ENCODE measurements around the gene KRT34. TPM values are rescaled to one million over a fixed set of nuclear protein-coding genes. Genes with fewer than 3 reads are reported as not detected.
"Not testable (repeated sequence)": the region's sequence is repeated elsewhere in the genome, so short reads cannot be mapped to it uniquely, and the experiment has no call there.

Gene KRT34
- total RNA-seq, 1 donor from 2014 or later: not detected

DNA sequence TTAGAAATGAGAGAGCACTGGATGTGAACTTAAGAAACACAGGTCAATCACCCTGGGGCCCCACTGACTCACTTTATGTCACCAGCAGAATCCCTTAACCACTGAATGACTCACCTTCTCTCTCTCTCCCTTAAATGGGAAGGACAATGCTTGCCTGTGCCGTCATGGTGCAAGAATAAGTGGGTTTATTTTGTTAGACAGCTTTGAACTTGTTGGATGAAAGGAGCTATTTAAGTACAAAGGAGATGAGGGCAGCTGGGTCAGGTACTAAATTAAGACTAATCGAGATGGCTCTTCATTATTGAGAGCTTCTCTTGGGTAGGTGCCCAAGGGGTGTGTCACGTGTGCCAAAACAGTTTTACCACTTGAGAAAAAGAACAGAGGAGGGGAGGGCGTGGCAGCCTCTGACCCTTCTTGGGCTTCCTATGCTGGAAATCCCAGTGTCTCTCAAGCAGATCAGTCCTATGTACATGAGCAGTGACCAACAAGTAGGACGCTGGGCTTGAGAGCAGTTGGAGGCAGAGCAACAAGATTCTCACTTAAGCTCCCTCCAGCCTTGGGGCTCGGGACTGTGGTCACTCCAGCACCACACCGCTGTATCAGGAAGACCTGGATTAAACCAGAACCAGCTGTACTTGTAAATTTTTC, 22.0 kb upstream of the KRT34 start:
- peak; percentile 46 for DNase-seq (ENCODE audit: low spot score)

DNA sequence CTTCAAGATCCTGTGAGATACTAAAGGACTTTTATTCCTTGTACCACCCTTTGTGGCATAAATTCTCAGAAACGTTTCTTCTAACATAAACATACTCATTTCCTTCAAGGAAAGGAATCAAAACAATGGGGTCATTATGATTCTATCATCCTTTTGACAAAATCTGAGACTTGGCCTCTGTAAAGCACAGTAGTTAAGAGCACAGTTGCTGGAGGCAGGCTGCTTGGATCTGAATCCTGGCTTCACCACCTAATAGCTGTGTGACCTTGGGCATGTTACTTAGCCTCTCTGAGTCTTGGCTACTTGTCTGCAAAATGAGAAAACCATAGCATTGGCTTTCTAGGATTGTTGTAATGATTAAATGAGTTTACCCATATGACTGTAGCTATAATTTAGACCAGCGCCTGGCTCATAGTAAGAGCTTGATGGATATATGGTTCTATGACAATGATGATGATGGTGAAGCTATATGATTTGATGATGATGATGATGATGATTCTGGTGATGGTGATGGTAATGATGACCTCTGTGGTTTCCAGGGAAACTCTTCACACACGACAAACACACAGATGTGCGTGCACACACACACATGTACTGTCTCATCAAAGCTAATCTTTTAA, 21.4 kb upstream of the KRT34 start:
- no peak for DNase-seq (ENCODE audit: low spot score)

GRCh38 chr17:41402161-41402560, 20.1 kb upstream of the KRT34 start:
- DNase-seq (ENCODE audit: low spot score): no peak

- DNase-seq (ENCODE audit: low spot score): no peak
Measured at GRCh38 chr17:41396996-41397660, 15.0 kb upstream of the KRT34 start, which contains the start of gene KRT31. TSS of gene KRT31 (minus strand) at chr17:41397608. CDS start at chr17:41397539, 69 bp downstream.

DNA sequence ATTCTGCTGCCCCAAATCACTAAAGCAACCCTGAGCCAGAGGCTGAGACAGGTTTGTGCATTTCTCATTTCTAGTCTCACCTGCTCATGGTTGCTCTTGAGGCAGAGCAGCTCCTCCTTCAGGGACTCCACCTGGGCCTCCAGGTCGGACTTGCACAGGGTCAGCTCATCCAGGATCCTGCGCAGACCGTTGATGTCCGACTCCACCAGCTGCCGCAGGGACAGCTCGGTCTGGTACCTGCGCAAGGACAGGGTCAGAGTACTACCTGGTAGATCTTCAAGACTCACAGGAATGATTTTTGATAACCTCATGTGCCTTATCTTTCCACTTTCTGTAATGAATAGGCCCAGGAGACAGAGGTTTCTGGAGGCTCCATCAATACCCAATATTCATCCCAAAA, 14.2 kb upstream of the KRT34 start:
- no peak for DNase-seq (ENCODE audit: low spot score)

DNA sequence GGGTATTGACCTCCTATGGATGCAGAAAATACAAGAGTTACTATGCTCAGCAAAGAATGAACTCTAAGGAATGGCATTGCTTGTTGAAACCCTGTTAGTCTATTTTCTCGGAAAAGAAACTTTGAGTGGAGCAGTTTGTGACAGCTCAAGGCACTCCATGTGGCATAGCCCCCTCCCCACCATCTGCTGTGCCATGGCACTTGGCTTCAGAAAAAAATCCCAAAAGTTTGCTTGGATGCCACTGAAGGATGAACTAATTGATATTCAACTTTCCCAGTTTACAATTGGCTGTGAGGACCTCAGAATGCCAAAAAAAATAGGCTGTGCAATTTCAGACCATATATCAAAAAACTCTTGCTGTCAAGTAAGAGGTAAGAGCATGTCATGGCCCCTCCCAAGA, 13.5 kb upstream of the KRT34 start:
- DNase-seq (ENCODE audit: low spot score): no peak

DNA sequence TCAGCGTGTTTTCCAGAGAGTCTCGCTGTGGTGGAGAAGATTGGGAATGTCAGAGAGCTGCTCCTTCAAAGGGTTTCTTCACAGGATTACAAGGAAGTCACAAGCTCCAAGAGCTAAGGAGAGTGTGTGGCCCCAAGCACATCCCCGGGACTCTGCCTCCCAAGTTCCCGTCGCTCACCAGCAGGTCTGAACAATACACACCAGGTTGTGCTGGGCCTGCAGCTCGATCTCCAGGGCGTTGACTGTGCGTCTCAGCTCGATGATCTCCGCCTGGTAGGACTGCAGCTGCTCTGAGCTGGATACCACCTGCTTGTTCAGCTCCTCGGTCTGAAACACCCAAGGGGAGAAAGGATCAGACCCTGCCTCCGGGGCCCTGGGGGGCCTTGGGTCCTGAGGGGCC, 12.9 kb upstream of the KRT34 start:
- not testable (repeated sequence) for DNase-seq (ENCODE audit: low spot score)

DNA sequence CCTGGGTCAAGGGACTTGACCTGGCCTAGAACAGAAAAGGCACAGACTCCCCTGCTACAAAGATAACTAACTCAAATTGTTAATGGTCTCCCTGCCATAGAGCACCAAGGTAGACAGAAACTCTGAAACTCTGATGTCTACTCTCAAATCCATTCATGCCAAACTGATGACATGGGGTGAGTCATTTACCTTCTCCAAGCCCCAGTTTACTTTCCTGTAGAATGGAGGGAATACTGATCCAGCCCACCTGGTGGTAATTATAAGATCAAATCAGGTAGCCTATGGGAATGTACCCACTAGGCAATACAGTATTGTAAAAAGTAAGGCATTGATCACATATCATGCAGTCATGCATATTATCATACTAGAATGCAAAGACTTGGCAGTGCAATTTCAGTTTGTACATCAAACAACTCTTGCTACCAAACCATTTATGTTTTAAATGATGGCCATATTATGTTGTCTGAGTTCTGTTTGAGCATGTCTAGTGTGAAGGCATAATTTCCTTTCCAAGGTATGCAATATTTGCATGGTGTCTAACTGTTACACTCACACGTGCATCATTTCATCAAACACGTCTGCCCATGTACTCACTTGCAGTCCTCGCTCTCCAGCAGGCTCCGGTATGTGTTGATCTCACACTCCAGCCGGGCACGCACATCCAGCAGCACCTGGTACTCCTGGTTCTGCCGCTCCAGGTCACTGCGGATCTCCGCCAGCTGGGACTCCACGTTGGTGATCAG, 12.3 kb upstream of the KRT34 start:
- no peak for DNase-seq (ENCODE audit: low spot score)

DNA sequence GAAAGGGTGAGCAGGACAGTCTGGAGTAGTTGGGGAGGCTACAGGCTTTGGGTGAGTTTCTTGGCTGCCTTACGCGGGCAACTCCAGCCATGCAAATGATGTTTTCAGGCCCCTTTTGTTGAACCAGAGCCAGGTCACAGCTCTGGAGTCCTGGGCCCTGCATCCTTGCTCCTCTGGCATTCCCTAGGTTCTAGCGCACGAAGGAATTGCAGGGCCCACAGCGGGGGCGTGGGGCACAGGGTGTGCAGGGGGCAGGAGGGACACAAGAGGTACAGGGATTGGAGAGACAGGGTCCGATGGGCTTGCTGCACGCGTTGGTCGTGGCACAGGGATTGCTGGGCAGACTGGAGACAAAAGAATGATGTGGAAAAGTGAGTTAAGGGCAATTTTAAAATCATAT, 11.7 kb upstream of the KRT34 start:
- DNase-seq (ENCODE audit: low spot score): no peak

- DNase-seq (ENCODE audit: low spot score): peak; percentile 60
Measured at GRCh38 chr17:41393294-41393693, 11.2 kb upstream of the KRT34 start.

- DNase-seq (ENCODE audit: low spot score): no peak
Measured at GRCh38 chr17:41392278-41392677, 10.2 kb upstream of the KRT34 start.

DNA sequence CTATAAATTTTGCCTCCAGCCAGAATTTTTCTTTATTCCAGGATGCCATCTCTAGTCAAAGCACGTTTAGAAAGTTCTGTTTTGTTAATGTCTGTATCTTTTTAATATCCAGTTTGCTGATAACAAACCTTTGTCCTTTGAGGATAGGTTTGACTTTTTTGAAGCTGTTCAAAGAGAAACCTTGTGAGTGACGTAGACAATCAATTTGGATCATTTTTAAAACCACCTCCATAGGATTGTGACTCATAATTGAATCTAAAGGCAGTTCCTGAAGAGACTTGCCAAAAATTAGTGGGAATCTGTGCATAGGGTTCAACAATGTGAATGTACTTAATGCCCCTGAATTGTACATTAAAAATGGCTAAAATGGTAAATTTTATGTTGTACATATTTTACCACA, 9.4 kb upstream of the KRT34 start:
- no peak for DNase-seq (ENCODE audit: low spot score)

- no peak for DNase-seq (ENCODE audit: low spot score)
Measured at GRCh38 chr17:41390411-41390938, 8.4 kb upstream of the KRT34 start.

DNA sequence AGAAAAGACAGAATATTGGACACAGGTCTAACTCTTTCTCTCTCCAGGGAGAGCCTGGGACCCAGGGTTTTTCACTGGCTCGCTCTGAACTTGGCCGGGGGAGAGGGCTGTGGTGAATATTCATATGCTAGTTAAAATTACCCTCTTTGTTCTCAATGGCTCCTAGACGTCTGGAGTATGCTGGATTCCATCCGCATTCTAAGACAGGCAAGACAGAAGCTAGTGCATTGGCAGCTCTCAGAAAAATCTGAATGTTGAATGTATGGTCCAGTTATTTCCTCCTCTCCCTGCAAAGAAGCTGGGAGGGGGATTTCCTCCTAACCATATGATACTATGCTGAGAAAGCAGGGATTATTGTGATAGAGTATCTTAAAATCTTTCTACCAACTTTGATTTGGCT, 5.6 kb upstream of the KRT34 start:
- DNase-seq (ENCODE audit: low spot score): no peak

DNA sequence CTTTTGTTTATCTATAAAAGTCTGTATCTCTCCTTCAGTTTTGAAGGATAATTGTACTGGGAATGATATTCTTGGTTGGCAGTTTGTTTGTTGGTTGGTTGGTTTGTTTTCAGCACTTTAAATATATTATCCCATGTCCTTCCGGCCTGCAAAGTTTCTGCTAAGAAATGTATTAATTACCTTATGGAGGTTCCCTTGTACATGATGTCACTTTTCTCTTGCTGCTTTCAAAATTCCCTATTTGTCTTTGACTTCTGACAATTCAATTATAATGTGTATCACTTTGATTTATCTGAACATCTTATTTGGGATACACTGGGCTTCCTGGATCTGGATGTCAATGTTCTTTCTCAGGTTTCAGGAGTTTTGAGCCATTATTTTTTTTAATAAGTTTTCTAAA, 4.1 kb upstream of the KRT34 start:
- no peak for DNase-seq (ENCODE audit: low spot score)

- no peak for DNase-seq (ENCODE audit: low spot score)
Measured at GRCh38 chr17:41383690-41384089, 1.6 kb upstream of the KRT34 start.

DNA sequence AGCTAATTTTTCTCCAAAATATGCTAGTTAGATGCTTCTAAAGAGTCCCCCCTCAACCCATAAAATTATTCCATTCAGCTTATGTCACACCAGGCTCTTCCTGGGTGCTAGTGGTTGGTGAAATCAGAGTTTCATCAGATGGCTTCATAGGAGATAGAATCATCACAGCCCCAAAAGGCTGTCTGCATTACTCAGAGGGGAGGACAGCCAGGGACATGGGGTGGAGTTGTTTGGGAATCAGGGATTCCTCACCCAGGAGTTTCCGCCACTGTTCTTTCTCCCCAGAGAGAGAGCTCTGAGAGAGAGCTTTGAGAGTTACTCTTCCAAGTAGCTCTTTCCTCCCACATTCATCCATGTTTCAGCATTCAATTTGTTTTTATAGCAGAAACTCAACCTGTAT, 288 bp upstream of the KRT34 start:
- no peak for DNase-seq (ENCODE audit: low spot score)

DNA sequence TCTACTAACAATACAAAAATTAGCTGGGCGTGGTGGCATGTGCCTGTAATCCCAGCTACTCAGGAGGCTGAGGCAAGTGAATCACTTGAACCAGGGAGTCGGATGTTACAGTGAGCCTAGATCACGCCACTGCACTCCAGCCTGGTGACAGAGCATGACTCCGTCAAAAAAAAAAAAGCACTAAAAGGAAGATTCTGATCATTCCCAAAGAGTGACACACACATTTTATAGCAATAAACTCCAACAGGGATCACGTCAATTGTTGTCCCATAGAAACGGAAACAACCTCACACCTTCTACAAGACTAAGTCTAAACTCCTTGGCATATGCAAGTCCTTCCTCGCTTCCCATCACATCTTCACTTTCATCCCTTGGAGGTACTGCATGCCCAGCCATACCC, 2.0 kb downstream of the KRT34 start:
- DNase-seq (ENCODE audit: low spot score): not testable (repeated sequence)

GRCh38 chr17:41377546-41377945, 4.6 kb downstream of the KRT34 start:
- DNase-seq (ENCODE audit: low spot score): no peak

DNA sequence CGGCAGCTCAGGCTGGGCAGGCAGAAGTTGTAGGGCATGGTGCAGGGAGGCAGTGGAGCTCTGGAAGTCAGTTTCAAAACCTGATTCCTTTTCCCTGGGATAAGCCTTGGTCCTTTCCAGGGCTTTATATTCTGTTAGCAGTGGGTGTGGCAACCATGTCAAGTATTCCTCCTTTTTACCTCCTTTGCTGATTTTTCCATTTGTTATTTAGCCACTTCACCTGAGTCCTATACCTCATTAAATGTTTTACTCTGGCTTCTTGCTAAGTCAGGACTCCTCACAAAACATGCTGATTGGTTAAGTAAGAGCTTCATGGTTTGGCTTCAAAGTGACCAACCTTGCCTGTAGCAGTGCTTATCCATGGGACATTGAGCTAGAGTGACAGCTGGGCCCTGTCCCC, 12.4 kb downstream of the KRT34 start, which contains the start of gene KRT33B:
KRT33B (minus strand) TSS at position 101 of the 400 bp plus-strand sequence; CDS start at position 38, 63 bp downstream.
- no peak for DNase-seq (ENCODE audit: low spot score)

DNA sequence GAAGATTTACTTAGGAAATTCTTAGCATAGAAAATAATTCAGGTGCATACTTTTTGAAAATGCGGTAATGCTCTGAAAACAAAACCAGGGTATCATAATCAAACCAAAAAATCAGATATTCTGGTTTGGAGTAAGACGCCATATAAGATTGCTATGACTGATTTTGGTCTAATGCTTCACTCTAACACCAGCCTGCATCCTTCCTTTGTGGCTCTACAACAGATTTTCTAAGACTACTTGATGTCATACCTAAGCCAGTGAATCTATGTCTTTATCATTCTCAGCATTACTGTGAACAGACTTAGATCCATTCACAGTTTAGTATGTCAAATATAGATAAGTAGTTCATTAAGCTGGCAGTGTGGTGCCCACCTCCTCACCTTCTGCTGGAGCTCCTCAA, 13.1 kb downstream of the KRT34 start:
- no peak for DNase-seq (ENCODE audit: low spot score)

Measured in umbilical cord (tissue), 2 donors.